Ishikawa (cell line): ENCODE measurements around the gene SLC30A4.

Experiments
- CEBPB ChIP-seq: IDR thresholded peaks from 2 replicates; pipeline ENCODE4 v1.6.1; 2012
- CREB1 ChIP-seq: IDR thresholded peaks from 2 replicates; pipeline ENCODE4 v1.6.1; 2012; ENCODE audit warnings: low read depth
- EGR1 ChIP-seq: IDR thresholded peaks from 2 replicates; pipeline ENCODE4 v1.6.1; 2012
- EP300 ChIP-seq: IDR thresholded peaks from 2 replicates; pipeline ENCODE4 v1.6.1; 2012; ENCODE audit warnings: borderline replicate concordance
- FOXM1 ChIP-seq: IDR thresholded peaks from 2 replicates; pipeline ENCODE4 v1.6.1; 2012; ENCODE audit warnings: low read depth, borderline replicate concordance
- MAX ChIP-seq: IDR thresholded peaks from 2 replicates; pipeline ENCODE4 v1.6.1; 2012
- NFIC ChIP-seq: IDR thresholded peaks from 2 replicates; pipeline ENCODE4 v1.6.1; 2012
- RAD21 ChIP-seq: IDR thresholded peaks from 2 replicates; pipeline ENCODE4 v1.6.1; 2012; ENCODE audit warnings: low read depth
- TAF1 ChIP-seq: IDR thresholded peaks from 2 replicates; pipeline ENCODE4 v1.6.1; 2012; ENCODE audit warnings: low read depth, mild to moderate bottlenecking
- TCF12 ChIP-seq: IDR thresholded peaks from 2 replicates; pipeline ENCODE4 v1.6.1; 2012; ENCODE audit warnings: low read depth
- TEAD4 ChIP-seq: IDR thresholded peaks from 2 replicates; pipeline ENCODE4 v1.6.1; 2012
- USF1 ChIP-seq: IDR thresholded peaks from 2 replicates; pipeline ENCODE4 v1.6.1; 2012
- YY1 ChIP-seq: IDR thresholded peaks from 2 replicates; pipeline ENCODE4 v1.6.1; 2012; ENCODE audit warnings: low read depth
- ZBTB7A ChIP-seq: IDR thresholded peaks from 2 replicates; pipeline ENCODE4 v1.6.1; 2012; ENCODE audit warnings: low read depth
- TF ChIP-seq, protein P1 (sequence below): IDR thresholded peaks from 2 replicates; pipeline ENCODE4 v1.6.1; 2012; ENCODE audit warnings: low read depth, mild to moderate bottlenecking

The SLC30A4 gene

GRCh38 chr15:45443645-45444044 lies 78.9 kb downstream of the SLC30A4 start:
- TF ChIP-seq CREB1 (no peak), FOXM1 (no peak), YY1 (no peak), TEAD4 (no peak), NFIC (no peak), MAX (no peak), USF1 (no peak), EGR1 (no peak), RAD21 (no peak), EP300 (no peak), CEBPB (no peak), TCF12 (no peak)
- TF ChIP-seq, protein P1, sequence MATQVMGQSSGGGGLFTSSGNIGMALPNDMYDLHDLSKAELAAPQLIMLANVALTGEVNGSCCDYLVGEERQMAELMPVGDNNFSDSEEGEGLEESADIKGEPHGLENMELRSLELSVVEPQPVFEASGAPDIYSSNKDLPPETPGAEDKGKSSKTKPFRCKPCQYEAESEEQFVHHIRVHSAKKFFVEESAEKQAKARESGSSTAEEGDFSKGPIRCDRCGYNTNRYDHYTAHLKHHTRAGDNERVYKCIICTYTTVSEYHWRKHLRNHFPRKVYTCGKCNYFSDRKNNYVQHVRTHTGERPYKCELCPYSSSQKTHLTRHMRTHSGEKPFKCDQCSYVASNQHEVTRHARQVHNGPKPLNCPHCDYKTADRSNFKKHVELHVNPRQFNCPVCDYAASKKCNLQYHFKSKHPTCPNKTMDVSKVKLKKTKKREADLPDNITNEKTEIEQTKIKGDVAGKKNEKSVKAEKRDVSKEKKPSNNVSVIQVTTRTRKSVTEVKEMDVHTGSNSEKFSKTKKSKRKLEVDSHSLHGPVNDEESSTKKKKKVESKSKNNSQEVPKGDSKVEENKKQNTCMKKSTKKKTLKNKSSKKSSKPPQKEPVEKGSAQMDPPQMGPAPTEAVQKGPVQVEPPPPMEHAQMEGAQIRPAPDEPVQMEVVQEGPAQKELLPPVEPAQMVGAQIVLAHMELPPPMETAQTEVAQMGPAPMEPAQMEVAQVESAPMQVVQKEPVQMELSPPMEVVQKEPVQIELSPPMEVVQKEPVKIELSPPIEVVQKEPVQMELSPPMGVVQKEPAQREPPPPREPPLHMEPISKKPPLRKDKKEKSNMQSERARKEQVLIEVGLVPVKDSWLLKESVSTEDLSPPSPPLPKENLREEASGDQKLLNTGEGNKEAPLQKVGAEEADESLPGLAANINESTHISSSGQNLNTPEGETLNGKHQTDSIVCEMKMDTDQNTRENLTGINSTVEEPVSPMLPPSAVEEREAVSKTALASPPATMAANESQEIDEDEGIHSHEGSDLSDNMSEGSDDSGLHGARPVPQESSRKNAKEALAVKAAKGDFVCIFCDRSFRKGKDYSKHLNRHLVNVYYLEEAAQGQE, result no peak

DNA sequence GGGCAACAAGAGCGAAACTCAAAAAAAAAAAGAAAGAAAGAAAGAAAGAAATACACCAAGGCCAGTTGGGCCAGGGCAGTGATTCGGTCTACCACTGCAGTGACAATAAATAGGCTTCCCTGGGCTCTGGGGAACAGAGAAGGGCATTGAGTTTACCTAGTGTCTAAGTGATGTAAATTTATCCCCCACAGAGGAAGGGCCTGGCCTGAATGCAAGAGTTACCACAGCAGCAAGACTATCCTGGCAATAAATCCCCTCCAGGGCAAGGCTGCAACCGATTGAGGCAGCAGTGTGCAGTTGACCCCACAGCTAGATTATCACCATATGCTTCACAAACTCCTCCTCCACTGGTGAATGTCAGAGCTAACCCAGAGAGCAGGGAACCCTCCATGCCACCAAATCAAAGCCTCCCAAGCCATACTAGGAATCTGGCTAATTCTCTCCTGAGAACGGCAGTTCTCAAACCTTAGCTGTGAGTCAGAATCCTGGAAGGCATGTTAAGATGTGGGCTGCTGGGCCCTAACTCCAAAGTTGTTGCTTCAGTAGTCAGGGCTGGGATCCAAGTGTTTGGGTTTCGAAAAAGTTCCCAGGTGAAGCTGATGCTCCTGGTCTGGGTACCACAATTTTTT lies 79.9 kb downstream of the SLC30A4 start:
- TF ChIP-seq TCF12 (no peak), EGR1 (no peak), FOXM1 (no peak), RAD21 (no peak), USF1 (no peak), YY1 (no peak), CREB1 (no peak), ZBTB7A (no peak), EP300 (no peak), TEAD4 (no peak), NFIC (no peak), CEBPB (no peak), TAF1 (no peak), MAX (no peak)
- TF ChIP-seq, protein P1, result no peak

- TF ChIP-seq NFIC (0 out of 2 replicates have a peak, but pooled peaks have one; percentile 12), FOXM1 (no peak), RAD21 (no peak), ZBTB7A (no peak), TEAD4 (no peak), TCF12 (no peak), MAX (no peak), YY1 (no peak)
These were observed 80.9 kb downstream of the SLC30A4 start for GRCh38 chr15:45441686-45442085.

DNA sequence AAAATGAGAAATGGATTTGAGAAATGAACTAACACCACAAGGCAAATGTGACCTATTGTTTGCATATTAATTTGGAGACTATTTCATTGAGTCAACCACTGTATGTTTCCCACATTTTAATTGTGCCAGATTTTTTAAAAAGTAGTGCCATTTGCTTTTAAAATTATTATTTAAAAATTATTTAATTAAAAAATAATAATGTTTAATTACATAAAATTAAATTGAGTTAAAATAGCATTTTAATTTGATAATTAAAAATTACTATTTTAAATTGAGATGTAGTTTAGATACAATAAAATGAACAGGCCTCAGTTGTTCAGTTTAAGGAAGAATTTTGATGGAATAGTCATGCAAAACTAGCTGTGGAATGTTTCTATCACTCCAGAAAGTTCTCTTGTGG lies 81.5 kb downstream of the SLC30A4 start:
- no peak for TF ChIP-seq RAD21
- no peak for TF ChIP-seq MAX
- TF ChIP-seq, protein P1, result no peak
- TF ChIP-seq EP300, result no peak
- no peak for TF ChIP-seq FOXM1
- TF ChIP-seq USF1, result no peak
- no peak for TF ChIP-seq TCF12
- no peak for TF ChIP-seq NFIC
- no peak for TF ChIP-seq TAF1
- no peak for TF ChIP-seq YY1
- no peak for TF ChIP-seq CREB1
